Measurements from ENCODE around the gene EML6.

EML6 gene

DNA sequence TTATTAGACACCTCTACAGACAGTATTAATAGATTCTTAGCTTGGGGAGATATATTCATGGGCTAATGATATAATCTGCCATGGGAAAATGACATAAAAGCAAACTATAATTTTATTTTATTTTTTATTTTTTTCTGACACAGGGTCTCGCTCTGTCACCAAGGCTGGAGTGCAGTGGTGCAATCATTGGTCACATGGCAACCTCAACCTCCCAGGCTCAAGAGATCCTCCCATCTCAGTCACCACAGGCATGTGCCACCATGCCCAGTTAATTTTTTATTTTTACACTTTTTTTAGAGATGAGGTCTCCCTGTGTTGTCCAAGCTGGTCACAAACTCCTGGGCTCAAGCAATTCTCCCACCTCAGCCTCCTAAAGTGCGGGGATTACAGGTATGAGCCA is 287.5 kb downstream of the EML6 start:
- DNase-seq = no peak

DNA sequence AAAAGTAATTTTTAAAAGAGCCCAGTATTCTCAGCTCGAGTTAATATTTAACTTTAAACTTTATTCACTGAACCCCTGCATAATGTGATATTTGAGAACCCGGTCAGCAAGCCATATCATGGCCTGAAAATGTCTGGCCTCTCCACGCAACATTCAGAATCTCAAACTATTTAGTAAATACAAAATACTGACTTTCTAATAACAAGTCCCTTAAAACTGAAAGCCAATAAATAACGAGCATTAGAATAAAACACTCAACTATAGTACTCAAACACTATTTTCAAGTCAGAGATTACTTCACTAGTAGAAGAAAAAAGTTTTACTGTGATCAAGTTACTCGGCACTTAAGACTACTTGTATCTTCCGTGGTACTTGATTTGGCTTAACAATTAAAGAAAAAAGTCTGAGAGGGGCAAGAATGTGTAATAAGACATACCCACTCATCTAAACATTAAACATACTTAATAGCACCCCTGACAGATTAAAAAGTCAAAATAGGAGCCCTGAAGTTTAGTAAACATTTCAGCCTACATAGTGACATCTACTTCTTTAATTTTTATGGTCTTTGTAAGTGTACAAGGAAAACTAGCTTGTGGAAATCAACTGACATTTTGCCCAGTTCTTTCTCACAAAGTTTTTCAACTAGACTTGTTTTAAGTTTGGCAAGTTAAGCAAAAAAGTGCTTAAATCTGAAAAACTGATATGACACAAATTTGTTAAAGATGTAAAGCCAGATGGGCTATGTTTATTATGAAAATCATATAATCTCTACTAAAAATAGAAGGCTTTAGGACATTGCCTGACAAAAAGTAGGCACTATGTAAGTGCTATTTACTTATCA is 288.6 kb downstream of the EML6 start:
- no peak for DNase-seq

DNA sequence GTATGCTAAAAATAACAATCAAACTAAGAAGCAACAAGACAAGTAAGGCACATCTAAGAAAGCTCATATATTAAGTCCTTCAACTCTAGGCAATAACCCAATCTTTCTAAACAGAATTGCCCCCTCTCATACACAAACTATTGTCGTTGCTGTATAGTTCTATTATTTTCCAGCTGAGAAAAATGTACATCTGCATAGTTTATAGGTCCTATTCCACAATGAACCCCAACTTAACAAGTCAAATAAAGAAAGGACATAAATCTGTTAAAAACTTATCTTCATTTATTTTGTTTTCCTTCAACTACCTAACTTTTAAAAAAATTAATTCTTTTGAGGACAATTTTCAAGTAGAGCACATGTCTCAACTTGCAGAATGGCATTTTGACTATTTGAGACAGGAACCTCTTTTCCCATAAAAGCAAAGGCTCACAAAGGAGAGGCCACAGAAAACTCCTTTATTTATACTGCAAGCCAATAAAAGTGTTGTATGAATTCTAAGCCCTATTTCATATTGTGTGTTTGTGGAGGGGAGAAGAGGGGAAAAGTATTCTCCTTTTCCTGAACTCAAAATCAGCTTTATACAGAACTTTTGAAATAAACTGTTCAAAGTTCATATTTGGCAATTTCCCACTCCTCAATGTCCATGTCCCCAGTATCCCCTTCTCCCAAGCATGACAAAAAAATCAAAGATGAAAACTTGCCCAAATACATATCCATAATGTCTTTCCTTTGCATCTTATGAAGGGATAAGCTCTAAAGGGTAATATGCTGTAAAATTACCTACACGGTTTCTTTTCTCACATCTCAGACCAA is 289.4 kb downstream of the EML6 start:
- no peak for DNase-seq

DNA sequence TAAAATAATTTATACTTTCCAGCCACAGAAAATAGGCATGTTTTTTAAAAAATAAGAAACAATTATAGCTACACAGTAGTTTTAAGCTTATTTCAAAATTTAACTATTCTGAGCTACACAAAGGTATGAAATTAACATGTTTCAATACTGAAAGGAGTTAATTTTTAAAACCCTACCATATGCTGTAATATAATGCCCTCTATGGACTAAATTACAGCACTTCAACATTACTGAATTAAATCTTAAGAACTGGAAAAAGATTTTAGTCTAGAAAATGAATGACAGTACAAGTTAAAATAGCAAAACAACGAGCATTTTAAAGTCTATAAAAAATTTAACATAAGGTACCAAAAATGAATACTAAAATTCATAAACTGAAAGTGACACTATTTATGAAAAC is 290.5 kb downstream of the EML6 start:
- DNase-seq = no peak

DNA sequence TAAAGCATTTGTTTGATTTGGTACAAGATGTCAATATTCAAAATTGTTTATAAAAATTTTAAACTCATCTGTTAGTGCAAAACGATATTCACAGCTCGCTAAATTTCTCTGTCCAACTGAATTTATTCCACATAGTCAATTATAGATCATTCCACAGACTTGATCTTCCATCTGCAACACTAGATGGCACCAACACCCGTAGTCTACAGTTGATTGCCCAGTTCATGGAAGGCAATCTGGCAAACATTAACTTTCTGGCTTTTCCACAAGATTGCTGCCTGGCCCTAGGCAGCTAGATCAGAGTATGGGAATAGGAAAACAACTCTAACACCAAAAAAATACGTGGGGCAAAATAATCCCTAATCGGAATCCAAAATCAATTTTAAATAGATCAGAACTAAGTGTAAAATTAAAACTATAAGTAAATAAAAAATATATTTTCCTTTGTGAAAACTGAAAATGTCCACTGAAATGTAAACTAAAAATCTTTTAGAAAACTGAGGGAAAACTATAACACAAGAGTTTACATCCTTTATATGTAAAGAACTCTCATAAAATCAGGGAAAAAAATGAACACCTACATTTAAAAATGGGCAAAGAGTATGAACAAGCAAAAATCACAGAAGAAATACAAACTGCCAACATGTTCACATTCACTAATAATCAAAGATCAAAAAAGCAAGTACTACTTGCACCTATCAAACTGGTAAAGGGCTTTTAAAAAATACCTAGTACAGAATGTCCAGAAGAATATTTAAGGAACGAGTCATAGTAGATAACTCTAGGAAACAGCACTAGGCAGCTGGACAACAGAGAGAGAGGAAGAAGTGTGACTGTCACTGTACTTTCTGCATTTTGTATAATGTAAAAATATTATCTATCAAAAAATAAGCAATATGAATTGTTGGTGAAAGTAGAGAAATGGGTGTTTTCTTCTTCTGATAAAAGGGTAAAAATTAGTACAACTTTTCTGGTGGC is 291.8 kb downstream of the EML6 start:
- peak; percentile 36 for DNase-seq

DNA sequence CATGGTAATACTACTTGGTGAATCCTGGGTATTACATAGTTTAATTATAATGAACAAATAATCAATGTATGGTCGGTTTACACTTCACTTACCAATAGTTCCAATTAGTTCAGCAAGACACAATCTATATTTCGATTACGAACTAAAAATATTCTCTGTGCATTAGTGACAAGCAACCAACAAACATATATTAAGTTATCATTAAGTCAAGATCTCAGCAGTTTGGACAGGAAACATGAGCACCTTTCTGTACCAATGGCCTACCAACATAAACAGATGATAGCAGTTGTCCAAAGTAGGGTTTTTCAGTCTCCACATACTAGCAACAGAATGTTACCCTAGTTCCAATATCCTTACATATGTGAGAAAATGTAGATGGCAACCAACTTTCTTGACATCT is 294.0 kb downstream of the EML6 start:
- no peak for DNase-seq

DNA sequence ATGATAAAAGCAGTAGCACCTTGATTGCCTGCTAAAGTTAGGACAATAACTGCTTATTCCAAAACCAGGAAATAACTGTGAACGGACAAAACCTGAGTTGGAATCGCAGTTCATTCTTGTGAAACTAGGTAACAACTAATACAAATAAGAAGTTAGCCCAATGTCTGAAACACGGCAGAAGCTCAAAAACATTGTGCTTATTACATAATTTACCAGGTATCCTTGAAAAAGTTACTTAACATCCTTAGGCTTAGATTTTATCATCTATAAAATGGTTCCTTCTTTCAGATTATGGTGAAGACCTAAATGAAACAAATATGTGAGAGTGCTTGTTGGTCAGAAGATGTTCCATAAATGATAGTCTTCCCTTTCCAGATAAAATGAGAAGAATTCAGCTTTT is 294.4 kb downstream of the EML6 start:
- DNase-seq = no peak

DNA sequence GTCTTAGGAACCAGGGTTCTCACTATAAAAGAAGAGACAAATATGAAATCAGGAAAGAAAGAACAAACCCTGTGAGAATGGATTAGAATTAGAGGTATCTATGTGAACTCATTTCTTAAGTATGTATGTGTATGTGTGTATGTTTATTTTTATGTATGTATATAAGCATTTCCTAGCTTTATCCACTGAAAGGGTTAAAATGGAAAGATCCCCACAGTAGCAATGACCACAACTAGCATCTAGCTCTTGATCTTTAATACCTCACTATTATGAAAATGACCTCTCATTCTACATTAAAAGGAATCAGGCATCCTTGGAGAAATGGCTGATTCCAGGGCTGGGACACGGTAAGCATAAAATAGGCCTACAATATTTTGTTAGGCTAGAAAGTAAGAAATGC is 295.2 kb downstream of the EML6 start:
- DNase-seq = no peak

DNA sequence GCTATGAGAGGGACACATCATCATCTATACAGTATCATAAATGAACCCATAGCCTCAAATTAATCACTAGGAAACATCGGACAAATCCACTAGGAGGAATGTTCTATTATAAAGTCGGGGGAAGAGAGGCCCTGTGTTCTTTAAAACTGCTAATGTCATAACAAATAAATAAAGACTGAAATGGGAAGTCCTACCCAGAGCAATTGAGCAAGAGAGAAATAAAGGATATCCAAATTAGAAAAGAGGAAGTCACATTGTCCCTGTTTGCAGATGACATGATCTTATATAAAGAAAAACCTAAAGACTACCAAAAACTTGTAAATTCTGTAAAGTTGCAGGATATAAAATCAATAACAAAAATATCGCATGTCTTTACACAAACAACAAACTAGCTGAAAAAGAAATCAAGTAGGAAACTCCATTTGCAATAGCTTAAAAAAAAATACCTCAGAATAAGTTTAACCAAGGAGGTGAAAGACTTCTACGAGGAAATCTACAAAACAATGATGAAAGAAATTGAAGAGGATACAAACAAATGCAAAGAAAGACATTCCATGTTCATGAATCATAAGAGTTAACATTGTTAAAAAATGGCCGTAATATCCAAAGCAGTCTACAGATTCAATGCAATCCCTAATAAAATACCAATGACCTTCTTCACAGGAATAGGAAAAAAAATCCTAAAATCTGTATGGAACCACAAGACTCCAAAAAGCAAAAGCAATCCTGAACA is 296.2 kb downstream of the EML6 start:
- DNase-seq = no peak
